Measurements from ENCODE around the gene RTBDN.

GRCh38 chr19:12841094-12841493 lies 6.7 kb upstream of the RTBDN start:
- TF ChIP-seq TAF1 (IDR thresholded peaks at IDR 0.05; ENCODE audit: borderline replicate concordance, insufficient read depth, low read length) (no peak), REST (IDR thresholded peaks at IDR 0.05; ENCODE audit: insufficient read depth in 1 of 2, low read depth in 2 of 2, low read length in 2 of 2) (no peak)

Measured in PFSK-1 (cell line).